Body of pancreas (tissue), 4 donors: ENCODE results near the gene FARS2. TPM values are rescaled to one million over a fixed set of nuclear protein-coding genes. Genes with fewer than 3 reads are reported as not detected.

Experiments
- ATAC-seq: fragments of 150-250 bp; one replicate; pipeline ENCODE4 v1.9.1; 2016
- DNase-seq, 4 donors: peaks; one replicate each; pipeline ENCODE4 v3.0.0-alpha.2; 2019
- H3K27ac ChIP-seq, 4 donors: fragments of 200-600 bp; sonication (generic); 1 replicate in 3 of 4; 2 replicates in 1 of 4; pipeline versions ENCODE4 v1.5.1 to v1.6.1; 2016 to 2019; ENCODE audit warnings: mild to moderate bottlenecking in 1 of 4, mixed read lengths in 1 of 4, moderate library complexity in 1 of 4
- H3K27me3 ChIP-seq, 2 donors: fragments of 200-600 bp; sonication (generic); one replicate each; pipeline ENCODE4 v1.6.0; 2016; ENCODE audit warnings: mild to moderate bottlenecking in 1 of 2
- H3K36me3 ChIP-seq, 2 donors: fragments of 200-600 bp; sonication (generic); replicated peaks in 1 of 2; 2 replicates each; pipeline ENCODE4 v1.5.1; 2016; ENCODE audit warnings: low read depth in 2 of 2; ENCODE audit not compliant: insufficient read depth in 1 of 2
- H3K4me1 ChIP-seq: fragments of 200-600 bp; sonication (generic); one replicate; pipeline ENCODE4 v1.6.0; 2016
- H3K4me3 ChIP-seq, 2 donors: fragments of 200-600 bp; sonication (generic); 1 replicate in 1 of 2; 2 replicates in 1 of 2; pipeline ENCODE4 v1.5.1; 2016 to 2019
- H3K9me3 ChIP-seq, 3 donors: fragments of 200-600 bp; sonication (generic); 1 replicate in 2 of 3; 2 replicates in 1 of 3; pipeline ENCODE4 v1.5.1; 2016
- POLR2A ChIP-seq, 3 donors: fragments of 450-650 bp; IDR thresholded peaks; one replicate each; pipeline ENCODE4 v1.6.1; 2016; ENCODE audit warnings: antibody characterized with exemption in 3 of 3, mild to moderate bottlenecking in 2 of 3
- WGBS, 2 donors: methylation state at CpG; one replicate each; pipeline ENCODE4 v1.1.5; 2017; 5-methylcytosine and 5-hydroxymethylcytosine counted together
- intact Hi-C: fragments of 100-400 bp; cut with DNase I; formaldehyde crosslinking; loops from one replicate; pipeline ENCODE4 v1.15.1; 2023
- total RNA-seq, 2 donors: library from RNA; depleted of rRNA; stranded (reverse); fragments of >200 nt; gene quantifications; one replicate each; pipeline ENCODE4 v1.1.0, GENCODE V29; 2016
- TF ChIP-seq, protein P1 (sequence below), 7 experiments: fragments of 450-650 bp in 4 of 7; fragments of 200-600 bp in 3 of 7; sonication (generic) in 3 of 7; IDR thresholded peaks; one replicate each; pipeline ENCODE4 v1.5.1; 2016 to 2019; ENCODE audit warnings: antibody characterized with exemption in 7 of 7

Gene FARS2
- total RNA-seq, 2 donors from 2014 or later, result 6.5 to 9.6 TPM

DNA sequence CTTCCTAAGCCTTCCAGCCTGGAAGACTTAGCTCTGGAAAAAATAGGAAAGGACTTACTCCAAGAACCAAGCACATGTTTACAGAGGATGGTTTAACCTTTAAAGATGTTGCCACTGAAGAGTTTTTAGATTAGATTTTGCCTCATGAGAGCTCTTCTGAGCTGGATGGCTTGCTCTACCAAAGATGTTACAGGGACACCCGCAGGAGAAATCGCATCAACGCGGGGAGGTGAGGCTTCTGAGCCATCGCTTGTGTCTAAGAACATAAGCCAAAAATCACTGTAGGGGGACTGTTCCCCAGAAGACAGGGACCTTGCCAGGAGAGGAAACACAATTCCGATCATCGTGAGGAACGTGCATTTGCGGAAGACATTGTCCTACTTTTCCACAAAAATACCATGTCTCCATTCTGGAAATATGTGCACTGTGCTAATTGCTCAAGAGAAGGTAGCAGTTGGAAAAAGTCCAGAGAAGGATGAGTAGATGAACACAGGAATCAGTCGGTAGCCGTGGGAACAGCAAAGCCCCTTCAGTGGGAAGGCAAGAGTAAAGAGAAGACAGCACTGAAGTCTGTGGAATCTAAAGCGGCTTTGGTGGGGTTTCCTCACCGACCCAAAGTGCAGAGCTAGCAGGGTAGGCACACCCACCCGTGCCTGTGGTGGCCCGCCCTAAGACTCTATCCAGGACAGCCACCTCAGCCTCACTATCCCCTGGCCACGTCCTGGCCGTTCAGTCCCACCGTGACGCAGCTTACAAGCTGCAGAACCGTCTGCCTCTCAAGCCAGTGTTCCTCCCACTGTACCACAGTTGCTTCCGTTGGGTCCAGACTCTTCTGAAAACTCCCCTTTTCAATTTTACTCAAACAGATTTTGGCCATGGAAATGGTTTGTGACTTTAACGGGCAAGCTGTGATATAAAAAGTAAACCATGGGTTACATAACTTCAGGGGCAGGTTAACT, 410.6 kb downstream of the FARS2 start:
- H3K36me3 ChIP-seq, result no peaks in the 10 kb centered on the region
- WGBS, 2 donors, result 86 to 89% methylated on average over 20 to 22 of the region's 22 CpGs
- TF ChIP-seq POLR2A (IDR thresholded peaks at IDR 0.05), result peak in 1 of 3 donors; percentile 0
- TF ChIP-seq, protein P1, sequence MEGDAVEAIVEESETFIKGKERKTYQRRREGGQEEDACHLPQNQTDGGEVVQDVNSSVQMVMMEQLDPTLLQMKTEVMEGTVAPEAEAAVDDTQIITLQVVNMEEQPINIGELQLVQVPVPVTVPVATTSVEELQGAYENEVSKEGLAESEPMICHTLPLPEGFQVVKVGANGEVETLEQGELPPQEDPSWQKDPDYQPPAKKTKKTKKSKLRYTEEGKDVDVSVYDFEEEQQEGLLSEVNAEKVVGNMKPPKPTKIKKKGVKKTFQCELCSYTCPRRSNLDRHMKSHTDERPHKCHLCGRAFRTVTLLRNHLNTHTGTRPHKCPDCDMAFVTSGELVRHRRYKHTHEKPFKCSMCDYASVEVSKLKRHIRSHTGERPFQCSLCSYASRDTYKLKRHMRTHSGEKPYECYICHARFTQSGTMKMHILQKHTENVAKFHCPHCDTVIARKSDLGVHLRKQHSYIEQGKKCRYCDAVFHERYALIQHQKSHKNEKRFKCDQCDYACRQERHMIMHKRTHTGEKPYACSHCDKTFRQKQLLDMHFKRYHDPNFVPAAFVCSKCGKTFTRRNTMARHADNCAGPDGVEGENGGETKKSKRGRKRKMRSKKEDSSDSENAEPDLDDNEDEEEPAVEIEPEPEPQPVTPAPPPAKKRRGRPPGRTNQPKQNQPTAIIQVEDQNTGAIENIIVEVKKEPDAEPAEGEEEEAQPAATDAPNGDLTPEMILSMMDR (IDR thresholded peaks at IDR 0.05), result no peak
- H3K27ac ChIP-seq, result peak overlapping the region in 1 of 4 donors; percentile 55
- H3K4me1 ChIP-seq, result no peaks in the 10 kb centered on the region
- H3K9me3 ChIP-seq, result no peaks in the 10 kb centered on the region
- DNase-seq (no peak), ATAC-seq (no peak)
- H3K4me3 ChIP-seq, result no peak overlapping the region
- intact Hi-C loops, result no loop called here
- no peaks in the 10 kb centered on the region for H3K27me3 ChIP-seq

- TF ChIP-seq POLR2A (IDR thresholded peaks at IDR 0.05), result no peak
- TF ChIP-seq, protein P1 (IDR thresholded peaks at IDR 0.05), result no peak
- H3K9me3 ChIP-seq, result no peaks in the 10 kb centered on the region
- H3K4me3 ChIP-seq, result no peak overlapping the region
- no peaks in the 10 kb centered on the region for H3K27me3 ChIP-seq
- ATAC-seq, result peak; percentile 42
- peaks cover 5% of the 10 kb centered on the region for H3K4me1 ChIP-seq
- intact Hi-C loops, result no loop called here
- H3K36me3 ChIP-seq, result no peaks in the 10 kb centered on the region
- WGBS, 2 donors, result 60 to 90% methylated on average over 3 of the region's 3 CpGs
- no peak overlapping the region for H3K27ac ChIP-seq
- peak in 1 of 4 donors; percentile 39 for DNase-seq
Measured at GRCh38 chr6:5672581-5673011, 411.3 kb downstream of the FARS2 start.

DNA sequence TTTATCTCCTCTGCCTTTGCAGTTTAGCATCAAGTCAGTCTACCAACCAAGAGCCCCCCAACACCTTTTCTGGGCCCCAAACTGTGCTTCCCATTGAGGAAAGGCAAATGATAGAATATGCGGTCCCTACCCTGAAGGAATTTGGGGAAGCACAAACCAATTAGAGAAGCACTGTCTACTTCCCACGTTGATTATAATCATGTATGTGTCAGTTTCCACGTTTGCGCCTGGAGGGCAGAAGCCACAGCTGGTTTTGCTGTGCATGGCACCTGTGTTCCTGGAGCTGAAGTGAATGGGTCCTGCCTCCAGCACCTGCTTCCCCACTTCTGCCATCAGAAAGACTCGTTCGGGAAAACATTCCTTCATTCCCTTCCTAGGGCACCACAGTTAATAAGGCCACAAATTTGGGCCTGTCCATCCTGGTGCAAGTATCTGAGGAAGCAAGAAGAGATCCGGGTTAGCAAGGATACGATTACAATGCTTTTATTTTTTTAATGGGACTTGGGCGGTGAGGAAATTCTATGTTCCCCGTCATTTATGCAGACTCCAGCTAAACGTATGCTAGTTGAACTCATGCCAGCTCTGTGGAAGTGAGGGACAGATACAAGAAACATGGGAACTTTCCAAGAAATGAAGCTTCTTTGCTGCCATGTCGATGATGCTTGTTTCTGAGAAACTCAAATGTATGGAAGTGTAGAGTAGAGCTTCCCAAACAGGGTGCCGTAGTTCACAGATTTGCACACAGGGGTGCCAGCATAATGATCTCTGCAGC, 411.9 kb downstream of the FARS2 start:
- no peak overlapping the region for H3K27ac ChIP-seq

DNA sequence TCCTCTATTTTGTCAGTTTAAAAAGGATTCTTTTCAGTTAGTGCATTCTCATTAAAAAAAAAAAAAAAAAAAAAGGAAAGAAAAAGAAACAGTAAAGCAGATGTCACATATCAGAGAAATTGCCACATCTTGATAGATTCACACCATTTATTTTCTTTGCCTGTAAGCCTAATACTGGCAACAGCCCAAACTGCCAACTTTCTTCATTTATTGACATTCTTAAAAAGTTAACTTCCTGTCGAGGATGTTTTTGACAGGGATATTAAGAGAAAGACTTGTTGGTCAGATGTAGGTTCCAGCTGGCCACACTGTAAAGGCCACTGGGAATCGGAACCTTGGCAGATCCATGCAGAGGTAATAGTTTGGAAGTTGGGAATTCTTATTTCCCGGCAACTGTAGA, 412.8 kb downstream of the FARS2 start:
- H3K4me3 ChIP-seq, result no peak overlapping the region
- TF ChIP-seq, protein P1 (IDR thresholded peaks at IDR 0.05), result no peak
- no peak for TF ChIP-seq POLR2A (IDR thresholded peaks at IDR 0.05)
- H3K4me1 ChIP-seq, result peaks cover 5% of the 10 kb centered on the region
- no peaks in the 10 kb centered on the region for H3K9me3 ChIP-seq
- no peaks in the 10 kb centered on the region for H3K36me3 ChIP-seq
- H3K27me3 ChIP-seq, result no peaks in the 10 kb centered on the region
- WGBS, 2 donors, result 67 to 71% methylated on average over 3 of the region's 3 CpGs
- DNase-seq (no peak), ATAC-seq (no peak)
- H3K27ac ChIP-seq, result peak overlapping the region in 1 of 4 donors; percentile 5
- intact Hi-C loops, result no loop called here

More for the DNA sequence above, 411.9 kb downstream of the FARS2 start:
- H3K4me1 ChIP-seq, result peaks cover 5% of the 10 kb centered on the region
- H3K4me3 ChIP-seq, result no peak overlapping the region
- H3K36me3 ChIP-seq, result no peaks in the 10 kb centered on the region
- ATAC-seq (no peak), DNase-seq (peak in 1 of 4 donors; percentile 25)
- TF ChIP-seq, protein P1 (IDR thresholded peaks at IDR 0.05), result no peak
- TF ChIP-seq POLR2A (IDR thresholded peaks at IDR 0.05), result no peak
- H3K9me3 ChIP-seq, result no peaks in the 10 kb centered on the region
- 86 to 91% methylated on average over 13 of the region's 13 CpGs for WGBS, 2 donors
- intact Hi-C loops, result no loop called here
- H3K27me3 ChIP-seq, result no peaks in the 10 kb centered on the region
